ENCODE data around the gene COL25A1. TPM values are rescaled to one million over a fixed set of nuclear protein-coding genes. Genes with fewer than 3 reads are reported as not detected.

The COL25A1 gene
- total RNA-seq, 1 experiment from 2014 or later: 23.0 TPM

GRCh38 chr4:108920395-108921087 is 381.9 kb downstream of the COL25A1 start:
- no peak for DNase-seq (ENCODE audit: low read depth)

GRCh38 chr4:108919226-108919893 is 383.1 kb downstream of the COL25A1 start:
- DNase-seq (ENCODE audit: low read depth): peak; percentile 72

GRCh38 chr4:108917255-108917654 is 385.2 kb downstream of the COL25A1 start:
- DNase-seq (ENCODE audit: low read depth): no peak

- DNase-seq (ENCODE audit: low read depth): no peak
Observed at GRCh38 chr4:108916638-108917037, 385.8 kb downstream of the COL25A1 start.

GRCh38 chr4:108906866-108907367 is 395.5 kb downstream of the COL25A1 start:
- DNase-seq (ENCODE audit: low read depth): no peak

GRCh38 chr4:108906006-108906405 is 396.5 kb downstream of the COL25A1 start:
- DNase-seq (ENCODE audit: low read depth): no peak

- DNase-seq (ENCODE audit: low read depth): no peak
Observed at GRCh38 chr4:108903464-108904221, 398.8 kb downstream of the COL25A1 start.

GRCh38 chr4:108902769-108903168 is 399.7 kb downstream of the COL25A1 start:
- DNase-seq (ENCODE audit: low read depth): no peak

- DNase-seq (ENCODE audit: low read depth): peak; percentile 73
Observed at GRCh38 chr4:108901291-108901690, 401.2 kb downstream of the COL25A1 start.

- peak; percentile 60 for DNase-seq (ENCODE audit: low read depth)
Observed at GRCh38 chr4:108900018-108900580, 402.4 kb downstream of the COL25A1 start.

- no peak for DNase-seq (ENCODE audit: low read depth)
Observed at GRCh38 chr4:108893468-108893867, 409.0 kb downstream of the COL25A1 start.

- no peak for DNase-seq (ENCODE audit: low read depth)
Observed at GRCh38 chr4:108891896-108892590, 410.4 kb downstream of the COL25A1 start.

- DNase-seq (ENCODE audit: low read depth): peak; percentile 48
Observed at GRCh38 chr4:108890484-108890881, 412.0 kb downstream of the COL25A1 start.

- peak; percentile 44 for DNase-seq (ENCODE audit: low read depth)
Observed at GRCh38 chr4:108889696-108890483, 412.6 kb downstream of the COL25A1 start.

GRCh38 chr4:108888769-108889168 is 413.7 kb downstream of the COL25A1 start:
- no peak for DNase-seq (ENCODE audit: low read depth)

GRCh38 chr4:108887034-108887433 is 415.4 kb downstream of the COL25A1 start:
- no peak for DNase-seq (ENCODE audit: low read depth)

GRCh38 chr4:108885211-108885610 is 417.2 kb downstream of the COL25A1 start:
- peak; percentile 56 for DNase-seq (ENCODE audit: low read depth)

- peak; percentile 83 for DNase-seq (ENCODE audit: low read depth)
Observed at GRCh38 chr4:108884596-108884995, 417.9 kb downstream of the COL25A1 start.

GRCh38 chr4:108881986-108882385 is 420.5 kb downstream of the COL25A1 start:
- DNase-seq (ENCODE audit: low read depth): no peak

- peak; percentile 92 for DNase-seq (ENCODE audit: low read depth)
Observed at GRCh38 chr4:108881190-108881589, 421.3 kb downstream of the COL25A1 start.
